ENCODE results near the gene CRHR2.
A peak's percentile ranks its signal among the peaks of the same experiment; 100 is the strongest.

CRHR2 gene

GRCh38 chr7:30679664-30680063 lies 2.6 kb downstream of the CRHR2 start:
- no peak for DNase-seq

DNA sequence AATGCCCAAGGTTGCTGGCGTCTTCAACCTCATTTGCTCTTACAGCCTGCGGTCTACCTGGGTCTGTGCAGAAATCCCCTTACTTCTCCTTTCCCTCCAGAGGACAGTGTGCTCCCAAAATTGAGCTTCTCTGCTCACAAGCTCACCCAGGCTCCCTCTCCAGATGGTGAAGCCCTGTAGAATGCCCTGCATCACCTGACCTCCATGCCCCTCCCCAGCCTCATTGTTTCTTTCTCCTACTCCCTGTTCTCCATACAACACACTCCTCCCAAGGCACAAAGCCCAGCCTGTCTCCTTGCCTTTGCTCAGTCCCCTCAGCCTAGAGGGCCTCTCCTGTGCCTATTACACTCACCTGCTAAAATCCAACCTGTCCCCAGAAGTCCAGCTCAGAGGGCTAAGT lies 3.5 kb downstream of the CRHR2 start:
- no peak for DNase-seq

DNA sequence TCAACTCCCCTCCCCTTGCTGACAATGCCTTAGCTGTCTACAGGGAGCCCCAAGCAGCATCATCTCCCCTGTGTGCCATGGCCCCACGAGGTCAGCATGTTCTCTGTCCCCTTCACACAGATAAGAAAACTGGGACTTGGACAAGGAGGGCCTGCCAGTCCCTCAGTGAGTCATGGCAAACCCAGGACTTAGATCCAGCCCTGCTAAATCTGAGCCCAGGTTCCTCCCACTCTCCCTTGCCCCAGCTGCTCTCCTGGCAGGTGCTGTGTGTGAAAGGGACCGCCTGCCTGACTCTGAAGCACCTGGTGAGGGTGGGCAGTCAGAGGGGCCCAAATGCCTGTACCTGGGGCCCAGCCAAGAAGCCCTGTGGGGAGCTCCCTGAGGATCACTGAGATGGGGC lies 7.4 kb downstream of the CRHR2 start:
- no peak for DNase-seq

- DNase-seq = no peak
These were observed 7.8 kb downstream of the CRHR2 start for GRCh38 chr7:30674420-30674819.

GRCh38 chr7:30671793-30672465 lies 10.3 kb downstream of the CRHR2 start:
- DNase-seq = no peak

GRCh38 chr7:30668102-30668501 lies 14.2 kb downstream of the CRHR2 start:
- DNase-seq = no peak

DNA sequence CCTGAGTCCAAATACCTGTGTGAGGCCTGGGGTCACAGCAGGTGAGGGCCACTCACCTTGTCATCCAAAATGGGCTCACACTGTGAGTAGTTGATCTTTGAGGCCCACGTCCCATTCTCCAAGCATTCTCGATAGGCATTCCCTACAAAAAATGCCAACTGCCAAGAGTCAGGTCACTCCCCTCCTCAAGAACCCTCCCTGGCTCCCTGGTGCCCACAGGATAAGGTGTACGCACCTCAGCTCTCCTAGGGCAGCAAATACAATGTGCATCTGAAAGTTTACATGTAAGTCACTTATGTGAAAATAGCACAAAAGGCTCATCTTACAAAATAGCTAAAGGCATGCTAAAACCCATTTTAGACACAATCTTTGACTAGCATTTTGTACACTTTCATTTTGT lies 15.1 kb downstream of the CRHR2 start:
- DNase-seq = no peak

- DNase-seq = no peak
These were observed 16.8 kb downstream of the CRHR2 start for GRCh38 chr7:30665449-30665848.

DNA sequence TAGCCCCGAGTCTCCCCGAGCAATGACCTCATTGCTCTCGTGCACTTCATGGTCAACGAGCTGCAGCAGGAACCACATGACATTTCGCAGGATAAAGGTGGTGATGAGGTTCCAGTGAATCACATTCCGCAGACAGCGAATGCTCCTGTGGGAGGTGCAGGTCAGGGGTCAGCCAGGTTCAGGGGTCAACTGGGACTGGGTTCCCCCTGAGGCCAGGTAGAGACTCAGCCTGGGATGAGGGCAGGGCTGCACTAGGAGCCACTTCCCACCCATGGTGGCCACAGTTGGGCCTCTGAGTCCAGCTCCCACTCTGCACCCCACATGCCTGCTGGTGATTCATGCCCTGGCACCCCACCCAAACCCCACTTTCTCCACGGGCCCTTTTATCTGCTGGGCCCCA lies 17.2 kb downstream of the CRHR2 start:
- DNase-seq = no peak

- DNase-seq = no peak
These were observed 17.9 kb downstream of the CRHR2 start for GRCh38 chr7:30664184-30664885.

GRCh38 chr7:30663414-30663813 lies 18.8 kb downstream of the CRHR2 start:
- DNase-seq = no peak

- DNase-seq = no peak
These were observed 19.8 kb downstream of the CRHR2 start for GRCh38 chr7:30662431-30662939.

GRCh38 chr7:30661926-30662325 lies 20.3 kb downstream of the CRHR2 start:
- DNase-seq = no peak

GRCh38 chr7:30660331-30661255 lies 21.7 kb downstream of the CRHR2 start:
- peak in 1 of 14 donors; percentile 52 for DNase-seq

GRCh38 chr7:30659312-30659711 lies 22.9 kb downstream of the CRHR2 start:
- DNase-seq = no peak

GRCh38 chr7:30658479-30659074 lies 23.7 kb downstream of the CRHR2 start:
- no peak for DNase-seq

DNA sequence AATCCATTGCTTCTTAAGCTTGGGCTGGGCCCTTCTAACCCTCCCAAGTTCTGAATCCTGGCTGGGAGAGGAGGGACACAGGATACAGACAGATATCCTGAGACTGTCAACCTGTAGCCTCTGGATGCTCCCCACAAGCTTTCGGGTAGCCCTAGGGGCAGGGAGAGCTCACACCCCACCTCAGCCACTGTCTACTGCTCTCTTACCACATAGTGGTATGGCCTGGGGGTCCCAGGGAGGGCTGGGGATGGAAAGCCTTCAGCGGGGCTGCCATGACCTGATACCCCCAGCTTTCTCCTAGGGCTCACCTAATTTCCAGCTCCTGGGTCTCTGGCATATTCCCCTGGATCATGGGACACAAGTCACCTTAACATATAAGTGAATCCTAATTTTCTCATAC lies 25.1 kb downstream of the CRHR2 start:
- DNase-seq = no peak

DNA sequence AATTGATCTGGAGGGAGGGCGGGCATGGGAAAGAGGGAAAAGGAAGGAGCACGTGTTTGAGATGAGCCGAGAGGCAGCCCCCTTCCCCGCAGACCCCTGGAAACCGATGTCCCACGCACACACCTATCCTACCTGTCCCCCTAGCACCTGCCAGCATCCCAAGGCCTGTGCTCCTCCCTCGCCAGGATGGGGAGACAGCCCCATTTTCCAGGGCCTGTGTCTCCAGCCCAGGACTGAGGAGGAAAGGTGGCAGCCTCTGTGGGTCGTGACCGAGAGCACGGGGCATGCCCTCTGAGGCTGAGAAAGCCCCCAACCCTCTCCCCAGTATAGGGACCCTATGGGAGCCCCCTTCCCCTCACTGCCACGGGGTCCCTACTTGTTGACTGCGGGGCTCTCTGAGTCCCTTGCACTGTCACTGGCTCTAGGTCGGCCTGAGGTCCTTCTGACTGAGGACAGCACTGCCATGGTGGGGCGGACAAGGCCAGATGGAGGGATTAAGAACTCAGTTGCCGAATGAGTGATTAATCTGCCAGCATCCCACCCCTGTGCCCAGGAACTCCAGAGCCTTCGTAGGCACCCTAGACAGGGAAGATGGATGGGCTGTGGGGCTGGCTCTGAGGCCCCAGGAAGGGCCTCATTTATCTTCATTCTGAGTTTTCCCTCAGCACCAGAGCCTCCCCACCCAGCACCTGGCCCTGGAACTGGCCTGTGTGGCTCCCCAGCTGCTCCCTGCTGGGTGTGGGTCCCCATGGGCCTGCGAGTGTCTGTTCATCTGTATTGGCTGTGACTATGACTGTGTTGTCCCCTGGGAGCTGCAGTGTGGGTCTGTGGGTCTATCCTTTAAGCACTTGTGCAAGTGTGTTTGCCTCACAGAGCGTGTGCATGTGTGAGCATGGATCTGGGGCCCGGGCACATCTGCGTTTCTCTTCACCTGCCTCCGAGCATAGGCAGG lies 26.0 kb downstream of the CRHR2 start:
- DNase-seq = no peak

DNA sequence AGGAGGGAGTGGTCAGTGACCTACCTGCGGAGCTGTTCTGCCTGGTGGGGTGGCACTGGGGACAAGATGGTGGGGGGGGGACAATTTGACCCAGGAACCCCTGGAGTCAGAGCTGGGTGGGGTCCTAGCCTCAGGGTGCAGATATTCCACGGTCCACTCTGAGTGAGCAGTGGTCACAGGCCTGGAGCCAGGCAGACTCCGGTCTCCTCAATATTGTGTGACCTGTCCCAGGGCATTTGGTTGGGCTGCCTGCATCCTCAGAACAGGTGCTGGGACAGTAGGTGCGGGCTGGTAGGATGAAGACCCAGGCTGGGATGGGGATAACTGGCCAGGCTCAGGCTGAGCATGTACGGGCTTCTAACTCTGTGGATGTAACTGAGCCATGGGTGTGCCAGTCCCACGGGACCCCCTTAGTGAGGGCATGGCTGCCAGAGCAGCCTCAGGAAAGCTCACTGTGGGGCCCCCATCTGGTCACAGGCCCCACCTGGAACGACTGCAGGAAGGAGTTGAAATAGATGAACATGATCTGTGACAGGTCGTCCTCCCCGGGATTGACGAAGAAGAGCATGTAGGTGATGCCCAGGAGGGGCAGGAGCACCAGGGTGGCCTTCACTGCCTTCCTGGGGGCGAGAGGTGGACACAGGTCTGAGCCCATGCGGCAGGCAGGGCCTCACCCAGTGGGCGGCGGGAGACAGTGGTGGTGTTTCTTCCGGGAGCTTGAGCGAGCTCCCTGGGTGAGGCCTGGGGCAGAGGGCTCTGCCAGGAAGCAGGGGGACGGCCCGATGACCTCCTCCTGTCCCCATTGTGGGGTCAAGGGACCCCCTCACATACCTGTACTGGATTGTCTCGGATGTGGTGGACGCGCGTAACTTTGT lies 26.9 kb downstream of the CRHR2 start:
- DNase-seq = no peak
